RKO (cell line): Measurements from ENCODE around the gene ANO8.
"Not testable (repeated sequence)": the region's sequence is repeated elsewhere in the genome, so short reads cannot be mapped to it uniquely, and the experiment has no call there.

Experiments
- DNase-seq: peaks from one replicate; pipeline ENCODE4 v3.0.0-alpha.2; 2016; ENCODE audit warnings: low spot score

Gene ANO8

GRCh38 chr19:17334414-17335409 is at the start of gene ANO8:
ANO8 (minus strand) TSS chr19:17334855; CDS start chr19:17334670, 185 bp downstream.
- peak; percentile 97 for DNase-seq

- DNase-seq = no peak
These were observed 45.9 kb upstream of the ANO8 start for GRCh38 chr19:17380426-17381138.

DNA sequence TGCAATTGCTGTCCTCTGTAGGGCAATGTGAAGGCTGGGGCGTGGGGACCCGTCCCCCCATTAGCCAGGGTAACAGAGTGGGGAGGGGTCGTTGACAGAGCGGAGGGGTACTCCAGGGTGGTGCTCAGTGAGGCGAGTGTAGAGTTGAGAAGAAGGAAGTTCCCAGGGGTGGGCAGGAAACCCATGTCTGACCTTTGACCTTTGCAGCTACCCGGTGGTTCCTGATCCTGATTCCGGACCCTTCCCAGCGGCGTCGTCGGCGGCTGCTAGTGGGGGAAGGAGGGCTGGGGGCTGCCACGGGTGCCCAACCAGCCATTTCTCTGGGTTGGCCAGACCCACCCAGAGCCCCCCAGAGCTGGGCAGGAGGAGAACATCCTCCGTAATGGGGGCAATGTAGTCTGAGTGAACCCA is 44.6 kb upstream of the ANO8 start:
- DNase-seq = no peak

DNA sequence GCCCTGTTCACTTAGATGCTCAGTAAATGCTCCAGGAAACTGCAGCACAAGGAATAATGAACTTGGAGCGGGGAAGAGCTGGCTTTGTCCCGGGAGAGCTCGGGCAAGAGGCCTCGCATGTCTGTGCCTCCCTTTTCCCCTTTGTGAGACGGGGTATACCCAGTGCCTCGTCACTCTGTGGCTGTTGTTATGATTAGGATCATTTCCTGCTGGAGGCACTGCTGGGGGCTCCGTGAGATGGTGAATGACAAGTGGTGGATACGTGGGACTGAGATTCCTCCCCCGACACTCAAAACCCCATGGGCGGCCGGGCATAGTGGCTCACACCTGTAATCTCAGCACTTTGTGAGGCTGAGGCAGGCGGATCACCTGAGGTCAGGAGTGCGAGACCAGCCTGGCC is 43.6 kb upstream of the ANO8 start:
- DNase-seq = no peak

- no peak for DNase-seq
These were observed 42.4 kb upstream of the ANO8 start, which contains the start of gene PLVAP for GRCh38 chr19:17376935-17377600. PLVAP (minus strand) TSS chr19:17377342; CDS start chr19:17377288, 54 bp downstream.

DNA sequence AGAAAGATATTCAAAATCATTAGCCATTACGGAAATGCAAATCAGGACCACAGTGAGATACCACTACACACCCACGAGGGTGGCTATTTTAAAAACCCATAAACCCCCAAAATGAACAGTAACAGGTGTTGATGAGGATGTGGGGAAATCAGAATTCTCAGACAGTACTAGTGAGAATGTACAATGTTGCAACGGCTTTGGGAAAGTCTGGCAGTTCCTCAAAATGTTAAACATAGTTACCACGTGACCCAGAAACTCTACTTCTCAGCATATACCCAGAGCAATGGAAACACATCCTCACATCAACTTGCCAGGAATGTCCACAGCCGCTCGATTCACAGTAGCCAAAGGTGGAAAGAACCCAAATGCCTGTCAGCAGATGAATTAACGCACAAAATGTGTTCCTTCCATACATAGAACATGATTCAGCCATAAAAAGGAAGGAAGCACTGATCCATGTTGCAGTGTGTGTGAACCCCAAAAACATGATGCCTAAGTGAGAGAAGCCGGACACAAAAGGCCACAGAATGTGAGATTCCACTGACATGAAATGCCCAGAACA is 35.5 kb upstream of the ANO8 start:
- no peak for DNase-seq

DNA sequence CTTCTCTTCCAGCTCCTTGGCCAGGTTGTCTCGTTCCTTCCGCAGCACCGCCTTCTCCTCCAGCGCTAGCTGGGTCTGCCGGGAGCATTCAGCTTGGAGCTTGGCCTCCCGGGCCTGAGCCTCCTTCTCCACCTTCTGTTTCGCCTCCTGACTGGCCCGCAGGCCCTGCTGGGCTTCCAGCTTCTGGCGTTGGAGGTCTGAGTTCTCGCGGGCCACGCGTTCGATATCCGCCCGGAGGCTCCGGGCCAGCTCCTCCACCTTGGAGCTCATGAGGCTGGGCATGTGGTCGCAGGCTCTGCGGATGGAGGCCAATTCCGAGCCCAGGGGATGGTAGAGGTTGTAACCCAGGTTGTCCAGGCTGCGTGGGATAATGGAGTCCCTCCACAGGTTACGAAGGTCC is 30.7 kb upstream of the ANO8 start:
- DNase-seq = no peak

DNA sequence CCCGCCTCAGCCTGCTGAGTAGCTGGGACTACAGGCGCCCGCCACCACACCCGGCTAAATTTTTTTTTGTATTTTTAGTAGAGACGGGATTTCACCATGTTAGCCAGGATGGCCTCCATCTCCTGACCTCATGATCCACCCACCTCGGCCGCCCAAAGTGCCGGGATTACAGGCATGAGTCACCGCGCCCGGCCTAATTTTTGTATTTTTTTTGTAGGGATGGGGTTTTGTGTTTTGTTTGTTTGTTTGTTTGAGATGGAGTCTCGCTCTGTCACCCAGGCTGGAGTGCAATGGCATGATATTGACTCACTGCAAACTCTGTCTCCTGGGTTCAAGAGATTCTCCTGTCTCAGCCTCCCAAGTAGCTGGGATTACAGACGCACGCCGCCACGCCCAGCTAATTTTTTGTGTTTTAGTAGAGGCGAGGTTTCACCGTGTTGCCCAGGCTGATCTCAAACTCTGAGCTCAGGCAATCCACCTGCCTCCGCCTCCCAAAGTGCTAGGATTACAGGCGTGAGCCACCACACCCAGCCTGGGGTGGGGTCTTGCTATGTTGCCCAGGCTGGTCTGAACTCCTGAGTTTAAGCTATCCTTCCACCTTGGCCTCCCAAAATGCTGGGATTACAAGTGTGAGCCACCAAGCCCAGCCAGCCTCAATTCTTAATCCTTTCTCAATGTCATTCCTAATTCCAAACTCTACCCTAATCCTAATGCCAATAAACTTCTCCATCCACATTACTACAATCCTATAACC is 29.4 kb upstream of the ANO8 start:
- DNase-seq = not testable (repeated sequence)

DNA sequence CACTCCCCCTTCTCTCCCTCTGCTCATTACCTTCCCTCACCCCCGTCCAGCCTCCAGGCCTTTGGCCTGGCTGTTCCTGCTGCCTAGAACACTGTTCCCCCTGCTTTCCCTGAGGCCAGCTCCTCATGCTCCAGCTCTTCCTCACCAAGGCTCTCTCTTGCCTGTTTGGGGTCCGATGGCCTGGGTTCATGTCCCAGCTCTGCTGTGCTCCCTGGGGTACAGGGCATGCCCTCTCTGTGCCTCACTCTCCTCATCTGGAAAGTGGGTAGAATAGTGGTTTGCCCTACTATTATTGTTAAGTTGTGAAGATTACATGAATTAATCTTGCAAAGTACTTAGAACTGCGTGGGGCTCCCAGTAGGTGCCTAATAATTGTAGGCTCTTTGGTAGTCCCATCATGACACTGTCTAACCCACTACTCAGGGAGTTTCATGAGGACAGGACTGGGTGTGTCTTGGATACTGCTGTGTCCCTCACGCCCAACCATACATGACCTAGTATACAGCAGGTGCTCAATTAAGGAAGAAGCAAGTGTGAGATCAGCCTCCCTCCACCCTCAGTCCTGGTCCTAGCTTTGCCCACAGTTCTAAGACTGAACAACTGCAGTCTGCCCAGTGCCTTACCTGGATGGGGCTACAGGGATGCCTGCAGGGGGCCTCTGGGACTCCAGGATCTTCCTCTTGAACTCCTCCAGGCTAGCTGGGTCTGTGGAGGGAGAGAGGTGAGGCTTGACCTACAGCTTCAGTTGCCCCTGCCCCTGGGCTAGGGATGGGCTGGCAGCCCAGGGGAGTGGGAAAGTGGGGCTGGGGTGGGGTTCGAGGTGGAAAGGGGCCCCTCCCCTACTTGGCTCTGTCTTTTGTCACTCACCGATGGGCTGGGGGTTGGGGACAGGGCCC is 25.5 kb upstream of the ANO8 start:
- no peak for DNase-seq

- DNase-seq = peak; percentile 72
These were observed 23.7 kb upstream of the ANO8 start for GRCh38 chr19:17358395-17358794.

GRCh38 chr19:17357724-17358123 is 23.1 kb upstream of the ANO8 start:
- DNase-seq = no peak

GRCh38 chr19:17357078-17357666 is 22.5 kb upstream of the ANO8 start:
- DNase-seq = no peak

GRCh38 chr19:17353386-17353785 is 18.7 kb upstream of the ANO8 start:
- no peak for DNase-seq

- no peak for DNase-seq
These were observed 18.1 kb upstream of the ANO8 start for GRCh38 chr19:17352608-17353280.

DNA sequence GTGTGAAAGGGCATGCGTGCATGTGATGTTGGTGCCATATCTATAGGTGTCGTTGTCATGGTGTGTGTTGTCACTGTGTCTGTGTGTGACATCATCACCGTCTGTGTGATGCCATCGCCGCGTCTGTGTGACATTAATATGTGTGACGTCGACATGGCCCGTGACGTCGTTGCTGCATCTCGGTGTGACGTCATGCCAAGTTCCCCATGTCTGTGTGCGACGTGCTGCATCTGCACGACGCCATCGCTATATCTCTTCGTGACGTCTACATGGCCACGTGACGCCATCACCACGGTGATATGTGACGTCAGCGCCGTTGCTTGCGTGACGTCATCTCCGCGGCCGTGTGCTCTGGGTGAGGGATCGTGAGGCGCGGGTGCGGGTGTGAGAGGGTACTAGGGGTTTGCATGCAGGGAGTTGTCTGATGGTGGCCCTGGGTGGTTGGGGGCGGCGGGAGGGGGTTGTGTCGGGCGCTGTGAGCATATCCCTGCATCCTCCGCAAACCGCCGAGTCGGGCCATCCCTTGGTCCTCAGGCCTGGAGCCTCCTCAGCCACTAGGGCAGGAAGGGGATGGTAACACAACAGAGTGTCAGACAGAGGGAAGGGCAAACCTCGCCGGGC is 17.3 kb upstream of the ANO8 start:
- peak; percentile 38 for DNase-seq

GRCh38 chr19:17348700-17349099 is 14.0 kb upstream of the ANO8 start:
- no peak for DNase-seq

- DNase-seq = no peak
These were observed 13.2 kb upstream of the ANO8 start for GRCh38 chr19:17347877-17348276.

GRCh38 chr19:17347361-17347760 is 12.7 kb upstream of the ANO8 start:
- no peak for DNase-seq
